ENCODE measurements around the gene KRTAP24-1.

The KRTAP24-1 gene

GRCh38 chr21:30282850-30283249 lies at the start of gene KRTAP24-1:
Gene KRTAP24-1, minus strand, starts transcription at chr21:30282950. Its CDS starts 18 bp downstream, at chr21:30282932.
- no peak for DNase-seq (ENCODE audit: low read depth, low spot score)

GRCh38 chr21:30329203-30329875 lies 46.6 kb upstream of the KRTAP24-1 start:
- DNase-seq (ENCODE audit: low read depth, low spot score): no peak

- no peak for DNase-seq (ENCODE audit: low read depth, low spot score)
Measured at GRCh38 chr21:30326390-30326789, 43.6 kb upstream of the KRTAP24-1 start.

DNA sequence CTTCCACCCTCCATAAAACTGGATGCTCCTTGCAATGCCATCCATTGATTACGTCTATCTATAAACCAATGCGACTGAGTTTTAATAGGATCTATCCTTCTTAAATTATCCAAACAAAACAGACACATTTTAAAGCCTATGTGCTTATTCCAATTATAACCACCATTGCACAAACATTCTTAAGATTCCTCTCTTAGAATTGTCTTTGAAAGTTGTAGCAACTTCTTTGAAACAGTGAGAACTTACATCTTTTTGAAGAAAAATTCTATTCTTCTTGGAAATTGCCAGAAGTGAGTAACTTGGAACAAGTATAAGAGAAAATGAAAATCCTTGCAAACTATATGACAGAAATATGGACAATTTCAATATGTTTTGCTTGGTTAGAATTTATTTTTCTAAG lies 37.5 kb upstream of the KRTAP24-1 start, which contains the start of gene KRTAP26-1:
Gene KRTAP26-1, minus strand, starts transcription at position 101 of the 400 bp plus-strand sequence. CDS start 280 bp downstream, outside the sequence.
- no peak for DNase-seq (ENCODE audit: low read depth, low spot score)

- no peak for DNase-seq (ENCODE audit: low read depth, low spot score)
Measured at GRCh38 chr21:30315701-30316100, 33.0 kb upstream of the KRTAP24-1 start.

GRCh38 chr21:30306884-30307283 lies 24.1 kb upstream of the KRTAP24-1 start:
- no peak for DNase-seq (ENCODE audit: low read depth, low spot score)

- DNase-seq (ENCODE audit: low read depth, low spot score): no peak
Measured at GRCh38 chr21:30305136-30305535, 22.4 kb upstream of the KRTAP24-1 start.

DNA sequence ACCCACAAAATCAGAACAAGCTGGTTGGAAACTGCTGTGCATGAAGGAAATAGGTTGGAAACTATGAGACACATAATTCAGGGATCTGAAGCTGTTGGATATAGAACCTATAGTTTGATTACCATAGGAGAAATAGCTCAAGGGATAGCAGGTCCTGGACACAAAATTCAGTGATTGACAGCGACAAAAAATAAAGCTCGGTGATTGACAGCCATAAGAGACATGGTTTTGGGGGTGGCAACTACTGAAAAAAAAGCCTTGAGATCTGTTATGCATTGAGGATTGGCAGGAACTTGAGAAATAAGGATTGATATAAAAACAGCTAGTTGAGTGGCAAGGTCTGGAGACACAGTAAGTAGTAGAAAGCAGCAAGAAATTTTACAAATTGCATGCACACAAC lies 6.5 kb upstream of the KRTAP24-1 start, which contains the start of gene KRTAP25-1:
Gene KRTAP25-1, minus strand, starts transcription at position 300 of the 400 bp plus-strand sequence. Its CDS starts 24 bp downstream, at position 276.
- no peak for DNase-seq (ENCODE audit: low read depth, low spot score)

DNA sequence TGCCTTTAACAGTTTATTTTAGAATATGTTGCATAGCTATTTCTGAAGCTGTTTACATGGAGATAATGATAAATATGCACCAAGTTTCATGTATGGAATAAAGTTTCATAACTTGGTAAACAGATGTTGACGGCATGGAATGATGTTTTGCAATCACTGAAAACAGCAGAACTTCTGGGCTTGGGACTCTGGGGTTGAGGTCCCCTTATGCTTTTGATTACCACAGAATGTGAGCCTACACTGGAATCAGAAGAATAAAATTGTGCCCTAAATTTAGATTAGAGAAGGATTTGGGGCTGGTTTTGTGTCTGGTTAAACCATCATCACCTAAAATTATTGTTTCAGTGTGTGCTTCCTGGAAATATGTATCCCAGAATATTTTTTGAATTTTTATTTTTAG lies 11.1 kb downstream of the KRTAP24-1 start:
- DNase-seq (ENCODE audit: low read depth, low spot score): no peak

DNA sequence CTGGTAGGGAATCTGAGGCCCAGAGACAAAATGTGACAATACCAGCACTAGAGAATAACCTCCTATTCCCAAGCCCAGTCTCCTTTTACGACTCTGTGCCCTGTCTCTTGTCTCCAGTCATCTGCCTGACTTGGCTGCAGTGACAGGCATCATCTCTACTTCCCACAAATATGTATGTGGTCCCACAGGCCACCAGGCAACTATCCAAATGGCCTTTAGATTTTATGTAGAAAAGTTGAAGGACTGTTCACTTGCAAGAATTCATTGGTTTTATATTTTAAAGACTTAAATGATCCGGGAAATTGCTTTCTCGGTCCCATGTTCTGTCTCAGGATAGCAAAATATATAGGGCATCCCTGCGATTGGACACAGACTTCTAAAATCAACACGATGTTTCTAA lies 11.6 kb downstream of the KRTAP24-1 start:
- DNase-seq (ENCODE audit: low read depth, low spot score): no peak

DNA sequence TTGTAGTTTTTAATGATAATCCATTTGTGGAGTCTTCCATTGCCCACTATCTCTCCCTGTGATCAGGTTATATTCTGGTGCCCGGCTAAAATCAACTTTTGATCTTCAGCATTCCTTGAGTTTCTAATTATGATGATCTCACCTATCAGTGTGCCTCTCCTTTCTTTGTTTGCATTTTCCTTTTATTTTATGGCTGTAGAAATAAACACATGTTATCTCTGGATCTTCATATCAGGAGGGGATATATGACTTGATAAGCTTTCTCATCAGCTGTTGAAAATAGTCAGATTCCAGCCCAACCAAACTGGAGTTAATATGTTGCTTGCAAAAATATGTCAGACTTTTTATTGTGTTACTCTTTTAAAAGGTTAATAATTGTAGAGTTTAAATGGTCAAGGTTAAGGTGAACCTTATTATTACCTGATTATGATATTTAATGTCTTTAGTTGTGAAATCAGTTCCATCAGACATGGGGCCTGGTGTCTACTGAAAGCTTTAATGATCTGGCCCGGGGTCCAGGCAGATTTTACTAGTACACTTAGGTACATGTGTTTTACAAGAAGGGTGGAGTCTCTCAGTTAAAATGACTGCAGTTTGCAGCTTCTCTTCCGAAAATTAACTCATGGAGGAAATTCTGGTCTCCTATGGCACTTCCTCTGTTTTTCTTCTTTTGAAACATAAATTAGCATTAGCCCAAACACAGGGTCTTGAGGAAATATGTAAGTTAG lies 12.8 kb downstream of the KRTAP24-1 start:
- no peak for DNase-seq (ENCODE audit: low read depth, low spot score)

DNA sequence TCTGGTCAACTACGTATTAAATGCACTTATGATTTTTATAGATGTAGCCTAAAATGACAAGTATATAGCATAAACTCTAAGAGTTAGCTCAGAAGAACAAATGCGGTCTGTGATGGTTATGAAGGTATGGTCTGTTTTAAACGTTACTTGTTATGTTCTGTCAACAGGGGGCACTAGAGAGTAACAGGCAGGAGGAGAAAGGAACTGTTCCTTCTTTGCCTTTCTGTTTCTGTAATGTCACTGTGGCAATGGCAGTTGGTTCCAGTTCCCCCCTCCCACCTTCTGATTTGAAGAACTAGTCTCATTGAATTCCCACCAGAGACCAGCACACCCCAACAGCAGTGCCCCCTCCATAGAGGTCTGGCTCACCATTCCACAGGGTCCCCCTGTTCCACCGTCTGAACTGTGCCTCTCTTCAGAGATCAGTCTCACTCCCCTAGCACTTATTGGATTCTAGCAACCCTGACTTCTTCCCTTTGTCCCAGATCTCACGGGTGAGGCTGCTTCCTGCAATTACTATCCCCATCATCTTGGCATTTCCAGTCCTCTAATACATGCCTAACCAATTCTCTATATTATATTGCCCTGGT lies 14.0 kb downstream of the KRTAP24-1 start:
- no peak for DNase-seq (ENCODE audit: low read depth, low spot score)

DNA sequence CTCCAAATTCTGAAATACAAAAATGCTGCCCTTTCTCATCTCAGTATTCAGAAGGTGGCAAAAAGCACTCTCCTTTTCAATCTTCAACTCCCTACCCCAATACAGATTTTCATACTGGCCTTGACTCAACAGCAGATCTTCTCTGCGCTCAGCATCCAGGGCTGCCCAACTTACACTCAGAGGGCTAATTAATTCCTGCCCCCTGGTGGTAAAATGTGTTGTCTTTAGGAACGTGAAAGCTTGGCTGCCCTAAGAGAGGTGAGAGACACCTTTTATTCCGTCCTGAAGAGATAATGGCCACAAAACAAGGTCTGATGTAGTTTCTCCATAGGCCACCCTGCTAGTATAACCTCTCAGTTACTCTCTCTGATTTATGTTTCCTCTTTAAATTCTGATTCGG lies 25.0 kb downstream of the KRTAP24-1 start:
- DNase-seq (ENCODE audit: low read depth, low spot score): no peak

- no peak for DNase-seq (ENCODE audit: low read depth, low spot score)
Measured at GRCh38 chr21:30256100-30256499, 26.6 kb downstream of the KRTAP24-1 start.

- no peak for DNase-seq (ENCODE audit: low read depth, low spot score)
Measured at GRCh38 chr21:30255679-30256078, 27.1 kb downstream of the KRTAP24-1 start.

- no peak for DNase-seq (ENCODE audit: low read depth, low spot score)
Measured at GRCh38 chr21:30251781-30252180, 31.0 kb downstream of the KRTAP24-1 start.

- DNase-seq (ENCODE audit: low read depth, low spot score): no peak
Measured at GRCh38 chr21:30249936-30250335, 32.8 kb downstream of the KRTAP24-1 start.

DNA sequence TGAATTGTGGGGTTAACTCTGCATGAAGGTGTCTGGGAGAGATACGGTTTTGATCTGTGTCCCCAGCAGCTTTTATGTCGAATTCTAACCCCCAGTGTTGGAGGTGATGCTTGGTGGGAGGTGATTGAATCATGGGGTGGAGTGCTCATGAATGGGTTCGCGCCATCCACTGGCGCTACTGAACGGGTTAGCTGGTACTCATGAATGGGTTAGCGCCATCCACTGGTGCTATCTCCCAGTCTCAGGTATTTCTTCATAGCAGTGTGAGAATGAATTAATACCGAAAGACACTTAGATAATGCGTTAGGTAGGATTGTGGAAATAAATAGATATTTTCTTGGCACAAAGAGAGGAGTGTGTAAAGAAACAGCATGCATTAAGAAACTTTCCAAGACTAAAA lies 33.9 kb downstream of the KRTAP24-1 start:
- DNase-seq (ENCODE audit: low read depth, low spot score): no peak

DNA sequence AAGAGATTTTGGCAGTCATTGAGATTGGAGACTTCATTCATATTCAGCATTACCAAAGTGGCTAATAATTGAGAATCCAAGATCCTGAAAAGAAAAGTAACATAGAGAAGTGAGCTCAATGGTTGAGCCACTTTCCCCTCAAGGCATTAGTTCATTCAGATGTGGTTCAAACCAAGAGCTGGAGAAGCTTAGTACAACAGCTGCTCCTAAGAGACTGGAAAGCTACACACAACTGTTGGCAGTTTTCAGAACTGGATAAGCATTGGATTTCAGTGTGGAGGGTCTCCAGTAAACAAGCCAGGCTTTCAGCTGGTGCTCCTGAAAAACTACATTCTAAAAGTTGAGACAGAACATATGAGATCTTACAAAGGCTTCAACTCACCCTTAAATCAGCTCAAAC lies 37.7 kb downstream of the KRTAP24-1 start:
- DNase-seq (ENCODE audit: low read depth, low spot score): no peak

DNA sequence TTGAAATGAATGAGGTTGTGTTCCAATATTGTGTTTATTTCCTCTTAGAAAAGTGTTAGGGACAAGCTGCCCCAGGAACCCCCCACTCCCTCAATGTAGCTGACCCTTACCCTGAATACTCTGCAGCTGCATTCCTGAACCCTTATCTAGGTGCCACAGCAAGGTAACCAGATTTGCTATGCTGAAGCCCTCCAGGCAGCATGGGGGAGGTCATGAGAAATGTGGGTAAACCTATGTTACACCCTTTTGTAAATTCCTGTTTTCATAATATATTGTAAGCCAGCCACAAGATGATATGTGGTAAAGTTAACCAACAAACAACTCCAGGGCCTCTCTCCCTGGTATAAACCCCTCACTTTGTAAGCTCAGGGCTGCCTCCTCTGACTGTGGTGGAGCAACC lies 39.1 kb downstream of the KRTAP24-1 start:
- no peak for DNase-seq (ENCODE audit: low read depth, low spot score)

GRCh38 chr21:30240661-30241060 lies 42.1 kb downstream of the KRTAP24-1 start:
- DNase-seq (ENCODE audit: low read depth, low spot score): no peak

DNA sequence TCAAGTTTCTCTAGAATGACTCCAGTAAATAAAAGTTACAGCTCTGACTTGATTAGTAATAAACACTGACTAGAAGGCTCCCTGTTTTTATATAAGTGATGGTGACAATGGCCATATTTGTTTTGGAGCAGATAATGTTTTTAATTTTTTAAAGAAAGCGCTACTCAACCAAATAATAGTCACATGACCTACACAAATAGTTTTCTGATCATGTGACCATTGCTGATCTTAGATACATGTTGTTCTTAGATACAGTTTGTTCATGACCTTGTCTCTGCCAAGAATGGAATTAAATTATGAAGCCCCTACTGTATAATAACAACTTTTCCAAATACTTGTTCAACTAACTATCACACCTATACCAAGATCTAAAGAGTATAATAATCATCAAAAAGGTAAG lies 44.6 kb downstream of the KRTAP24-1 start:
- no peak for DNase-seq (ENCODE audit: low read depth, low spot score)

DNA sequence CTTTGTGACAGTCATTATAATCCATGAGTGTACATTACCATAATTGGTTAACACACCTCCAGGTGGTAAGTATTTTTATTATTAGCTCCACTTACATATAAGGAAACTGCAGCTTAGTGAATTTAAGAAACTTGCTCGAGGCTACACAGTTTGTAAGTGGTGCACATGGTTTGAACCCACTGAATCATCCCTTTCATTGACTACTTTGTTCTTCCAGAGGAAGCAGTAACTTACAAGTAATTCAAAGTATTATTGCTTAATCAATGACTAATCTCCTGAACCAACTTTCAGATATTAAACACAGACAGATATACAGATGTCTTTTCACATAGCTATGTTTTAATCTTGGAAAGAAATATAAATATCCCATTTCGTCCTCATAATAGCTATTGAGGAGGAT lies 48.1 kb downstream of the KRTAP24-1 start:
- DNase-seq (ENCODE audit: low read depth, low spot score): no peak

Measured in activated naive CD8-positive, alpha-beta T cell treated with anti-CD3 and anti-CD28 coated beads, Interleukin-2, amount 50 U/mL, for 16 hours (primary cell).